ENCODE results near the gene MXRA8. TPM values are rescaled to one million over a fixed set of nuclear protein-coding genes. Genes with fewer than 3 reads are reported as not detected.

Gene MXRA8
- total RNA-seq, 1 donor from 2014 or later = 20.2 TPM

- Histone ChIP-seq H3K27me3 (ENCODE audit: low read depth) (peaks cover 56% of the 10 kb centered on the region), H3K4me1 (peaks cover 59% of the 10 kb centered on the region), H3K27ac (replicated peaks) (peak overlapping the region; percentile 71)
Measured at GRCh38 chr1:1352786-1353388, 5.5 kb downstream of the MXRA8 start.

GRCh38 chr1:1351511-1352427 lies 6.6 kb downstream of the MXRA8 start:
- no peak for TF ChIP-seq CTCF (IDR thresholded peaks at IDR 0.05; ENCODE audit: borderline replicate concordance)
- Histone ChIP-seq H3K27ac (replicated peaks) (peak overlapping the region; percentile 71), H3K27me3 (ENCODE audit: low read depth) (peaks cover 45% of the 10 kb centered on the region), H3K9me3 (replicated peaks) (no peaks in the 10 kb centered on the region), H3K4me3 (peak overlapping the region; percentile 41), H3K36me3 (no peaks in the 10 kb centered on the region), H3K4me1 (peaks cover 66% of the 10 kb centered on the region)
- DNase-seq = peak; percentile 68
- intact Hi-C loops (cut with micrococcal nuclease) = no loop called here

More at GRCh38 chr1:1352786-1353388, 5.5 kb downstream of the MXRA8 start:
- no peaks in the 10 kb centered on the region for H3K9me3 ChIP-seq (replicated peaks)
- DNase-seq = no peak
- H3K36me3 ChIP-seq = no peaks in the 10 kb centered on the region
- no peak for TF ChIP-seq CTCF (IDR thresholded peaks at IDR 0.05; ENCODE audit: borderline replicate concordance)
- intact Hi-C loops (cut with micrococcal nuclease) = no loop called here
- H3K4me3 ChIP-seq = no peak overlapping the region

GRCh38 chr1:1349256-1350012 lies 8.9 kb downstream of the MXRA8 start, which contains the start of gene DVL1:
TSS of gene DVL1 (minus strand) at chr1:1349418. CDS start at chr1:1349065, 353 bp downstream.
- peak; percentile 64 for DNase-seq
- Histone ChIP-seq H3K4me1 (peaks cover 71% of the 10 kb centered on the region), H3K36me3 (no peaks in the 10 kb centered on the region), H3K4me3 (peak within 1 kb of the TSS; percentile 84), H3K9me3 (replicated peaks) (no peaks in the 10 kb centered on the region), H3K27me3 (ENCODE audit: low read depth) (peaks cover 22% of the 10 kb centered on the region), H3K27ac (replicated peaks) (peak within 1 kb of the TSS; percentile 96)
- TF ChIP-seq CTCF (IDR thresholded peaks at IDR 0.05; ENCODE audit: borderline replicate concordance) = peak; percentile 57
- intact Hi-C loops (cut with micrococcal nuclease) = no loop called here

- H3K36me3 ChIP-seq = no peaks in the 10 kb centered on the region
- TF ChIP-seq CTCF (IDR thresholded peaks at IDR 0.05; ENCODE audit: borderline replicate concordance) = no peak
- peaks cover 71% of the 10 kb centered on the region for H3K4me1 ChIP-seq
- H3K4me3 ChIP-seq = peak overlapping the region; percentile 84
- peak overlapping the region; percentile 91 for H3K27ac ChIP-seq (replicated peaks)
- no peaks in the 10 kb centered on the region for H3K9me3 ChIP-seq (replicated peaks)
- peaks cover 14% of the 10 kb centered on the region for H3K27me3 ChIP-seq (ENCODE audit: low read depth)
- intact Hi-C loops (cut with micrococcal nuclease) = no loop called here
- no peak for DNase-seq
Measured at GRCh38 chr1:1348420-1349255, 9.7 kb downstream of the MXRA8 start.
